D341Med (cell line): Measurements from ENCODE around the gene TCF20.
A peak's percentile ranks its signal among the peaks of the same experiment; 100 is the strongest.

ENCODE experiments used
- DNase-seq: peaks from one replicate; pipeline ENCODE4 v3.0.0; 2012; ENCODE audit warnings: low spot score

Gene TCF20

GRCh38 chr22:42300259-42301076 is 30.0 kb upstream of the TCF20 start:
- DNase-seq = no peak

- no peak for DNase-seq
These were observed 29.3 kb upstream of the TCF20 start for GRCh38 chr22:42299586-42300258.

- no peak for DNase-seq
These were observed 28.3 kb upstream of the TCF20 start for GRCh38 chr22:42298746-42299145.

GRCh38 chr22:42297778-42298177 is 27.3 kb upstream of the TCF20 start:
- DNase-seq = no peak

- DNase-seq = no peak
These were observed 26.4 kb upstream of the TCF20 start for GRCh38 chr22:42296883-42297282.

- peak; percentile 87 for DNase-seq
These were observed 26.0 kb upstream of the TCF20 start for GRCh38 chr22:42296381-42296853.

- no peak for DNase-seq
These were observed 23.9 kb upstream of the TCF20 start for GRCh38 chr22:42294034-42294985.

GRCh38 chr22:42292732-42293520 is 22.5 kb upstream of the TCF20 start:
- DNase-seq = no peak

GRCh38 chr22:42291287-42291686 is 20.8 kb upstream of the TCF20 start:
- no peak for DNase-seq

GRCh38 chr22:42289671-42290541 is 19.5 kb upstream of the TCF20 start:
- DNase-seq = peak; percentile 93

GRCh38 chr22:42288791-42289190 is 18.3 kb upstream of the TCF20 start:
- DNase-seq = no peak

- DNase-seq = no peak
These were observed 16.9 kb upstream of the TCF20 start for GRCh38 chr22:42287174-42287890.

GRCh38 chr22:42286205-42286604 is 15.8 kb upstream of the TCF20 start:
- no peak for DNase-seq

GRCh38 chr22:42285604-42286003 is 15.2 kb upstream of the TCF20 start:
- no peak for DNase-seq

- no peak for DNase-seq
These were observed 14.3 kb upstream of the TCF20 start for GRCh38 chr22:42284643-42285181.

- DNase-seq = no peak
These were observed 13.7 kb upstream of the TCF20 start for GRCh38 chr22:42284202-42284591.

- peak; percentile 33 for DNase-seq
These were observed 13.1 kb upstream of the TCF20 start for GRCh38 chr22:42283278-42284201.

- peak; percentile 25 for DNase-seq
These were observed 12.5 kb upstream of the TCF20 start for GRCh38 chr22:42282943-42283277.
